HG02678 (cell line): Measurements from ENCODE around the gene PSAP.
A peak's percentile ranks its signal among the peaks of the same experiment; 100 is the strongest.

Experiments used
- ATAC-seq: cut with Tn5 transposase; IDR thresholded peaks from one replicate; pipeline ENCODE4 v1.9.1; 2021; ENCODE audit warnings: mild to moderate bottlenecking, moderate library complexity; ENCODE audit not compliant: unreplicated experiment

Gene PSAP

DNA sequence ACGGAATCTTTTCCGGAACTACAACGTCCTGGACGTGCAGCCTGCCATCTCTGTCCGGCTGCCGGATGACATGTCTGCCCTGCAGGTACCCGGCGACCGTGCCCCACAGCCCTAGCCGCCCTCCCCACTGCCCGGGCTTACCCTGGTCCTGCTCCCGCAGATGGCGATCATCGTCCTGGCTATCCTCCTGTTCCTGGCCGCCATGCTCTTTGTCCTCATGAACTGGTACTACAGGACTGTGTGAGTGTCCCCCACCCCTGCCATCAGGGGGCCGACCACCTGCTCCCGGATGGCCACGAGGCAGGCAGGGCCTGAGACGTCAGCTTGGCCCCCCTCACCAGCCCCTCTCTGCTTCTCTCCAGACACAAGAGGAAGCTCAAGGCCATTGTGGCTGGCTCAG, 39.7 kb downstream of the PSAP start:
- ATAC-seq, result no peak

DNA sequence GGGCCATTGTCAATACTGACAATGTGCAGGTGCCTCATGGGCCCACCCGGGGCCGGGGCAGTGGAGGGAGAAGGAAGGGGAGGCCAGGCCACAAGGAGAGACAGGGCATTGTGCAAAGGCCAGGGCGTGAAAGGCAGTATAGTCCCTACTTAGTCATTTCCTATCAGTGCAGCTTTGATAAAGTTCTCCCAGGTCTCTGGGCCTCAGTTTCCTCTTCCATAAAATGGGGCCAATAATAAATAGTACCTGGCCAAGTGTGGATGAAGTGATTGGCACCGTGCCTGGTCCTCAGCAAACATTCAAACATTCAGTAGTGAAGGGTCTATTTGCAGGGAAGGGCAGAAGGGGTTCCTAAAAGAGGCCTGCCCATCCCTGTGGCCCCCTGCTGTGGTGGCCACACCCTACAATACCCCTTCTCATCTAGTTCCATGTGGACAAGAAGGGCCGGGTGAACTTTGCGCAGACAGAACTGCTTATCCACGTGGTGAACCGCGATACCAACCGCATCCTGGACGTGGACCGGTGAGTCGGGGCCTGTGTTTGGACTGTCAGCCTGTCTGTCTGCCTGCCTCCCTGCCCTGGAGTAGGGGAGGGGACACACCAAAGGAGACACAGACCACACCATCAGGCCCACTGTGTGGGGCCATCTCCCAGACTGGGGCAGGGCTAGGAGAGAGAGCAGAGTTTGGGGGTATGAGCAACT, 40.9 kb downstream of the PSAP start:
- ATAC-seq, result no peak

DNA sequence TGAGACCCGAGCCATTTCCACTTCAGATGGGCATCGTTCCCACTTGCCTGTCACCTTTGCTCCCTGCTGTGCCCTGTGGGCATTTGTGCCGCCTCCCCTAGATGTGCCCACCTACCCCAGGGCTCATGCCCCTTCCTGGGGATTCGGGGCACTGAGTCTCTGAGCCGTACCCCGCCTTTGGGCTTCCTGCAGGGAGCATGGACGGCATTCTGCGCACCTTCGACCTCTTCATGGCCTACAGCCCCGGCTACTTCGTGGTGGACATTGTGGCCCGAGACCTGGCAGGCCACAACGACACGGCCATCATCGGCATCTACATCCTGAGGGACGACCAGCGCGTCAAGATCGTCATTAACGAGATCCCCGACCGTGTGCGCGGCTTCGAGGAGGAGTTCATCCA, 41.4 kb downstream of the PSAP start:
- ATAC-seq, result no peak

DNA sequence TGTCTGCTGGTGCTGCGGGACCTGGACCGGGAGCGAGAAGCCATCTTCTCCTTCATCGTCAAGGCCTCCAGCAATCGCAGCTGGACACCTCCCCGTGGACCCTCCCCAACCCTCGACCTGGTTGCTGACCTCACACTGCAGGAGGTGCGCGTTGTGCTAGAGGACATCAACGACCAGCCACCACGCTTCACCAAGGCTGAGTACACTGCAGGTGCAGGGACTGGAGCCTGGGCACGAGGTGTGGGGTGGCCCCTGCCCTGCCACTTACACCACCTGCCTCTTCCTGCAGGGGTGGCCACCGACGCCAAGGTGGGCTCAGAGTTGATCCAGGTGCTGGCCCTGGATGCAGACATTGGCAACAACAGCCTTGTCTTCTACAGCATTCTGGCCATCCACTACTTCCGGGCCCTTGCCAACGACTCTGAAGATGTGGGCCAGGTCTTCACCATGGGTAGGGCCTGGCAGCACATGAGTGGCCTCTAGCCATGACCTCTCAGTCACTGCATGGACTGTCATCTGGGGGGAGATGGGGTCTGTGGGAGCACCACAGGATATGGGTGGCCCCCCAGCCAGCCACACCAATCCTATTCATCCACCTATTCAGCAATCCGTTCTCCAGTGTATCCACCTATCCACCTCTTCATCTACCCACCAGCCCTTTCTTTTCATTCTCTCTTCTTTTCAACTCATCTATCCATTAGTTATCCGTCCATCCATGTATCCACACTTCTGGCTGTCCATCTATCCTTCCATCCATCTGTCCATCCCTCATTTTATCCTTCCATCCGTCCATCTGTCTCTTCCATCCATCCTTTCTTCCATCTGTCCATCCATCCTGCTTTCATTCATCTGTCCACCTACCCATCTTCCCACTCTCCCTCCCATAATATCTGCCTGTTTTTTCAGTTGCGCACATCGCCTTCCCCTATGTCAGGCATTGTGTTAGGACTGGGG, 43.2 kb downstream of the PSAP start:
- ATAC-seq, result no peak

DNA sequence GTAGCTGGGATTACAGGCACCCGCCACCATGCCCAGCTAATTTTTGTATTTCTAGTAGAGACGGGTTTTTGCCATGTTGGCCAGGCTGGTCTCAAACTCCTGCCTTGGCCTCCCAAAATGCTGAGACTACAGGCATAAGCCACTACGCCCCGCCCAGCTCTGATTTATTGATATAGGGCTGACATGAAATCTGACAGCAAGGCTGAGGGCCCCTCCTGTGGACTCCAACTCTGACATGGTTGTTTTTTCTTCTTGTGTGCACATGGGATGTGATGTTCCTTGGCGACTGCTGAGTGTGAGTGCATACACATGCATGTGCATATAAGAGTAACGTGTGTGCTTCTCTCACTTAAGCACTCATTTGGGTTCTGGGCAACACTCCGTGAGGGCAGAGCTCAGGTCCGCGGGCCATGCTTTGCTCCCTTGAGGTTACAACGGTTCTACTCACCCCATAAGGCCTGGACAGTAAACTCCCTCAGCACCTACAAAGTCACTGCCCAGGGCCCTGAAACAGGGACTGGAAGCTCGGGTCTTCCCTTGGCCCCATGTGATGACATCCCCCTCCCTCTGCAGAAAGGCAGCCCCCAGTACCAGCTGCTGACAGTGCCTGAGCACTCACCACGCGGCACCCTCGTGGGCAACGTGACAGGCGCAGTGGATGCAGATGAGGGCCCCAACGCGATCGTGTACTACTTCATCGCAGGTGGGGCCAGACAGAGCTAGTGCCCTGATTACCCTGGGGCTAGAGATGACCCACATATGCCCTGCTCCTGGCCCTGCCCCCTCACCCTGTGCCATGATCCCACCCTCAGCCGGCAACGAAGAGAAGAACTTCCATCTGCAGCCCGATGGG, 44.1 kb downstream of the PSAP start:
- no peak for ATAC-seq

DNA sequence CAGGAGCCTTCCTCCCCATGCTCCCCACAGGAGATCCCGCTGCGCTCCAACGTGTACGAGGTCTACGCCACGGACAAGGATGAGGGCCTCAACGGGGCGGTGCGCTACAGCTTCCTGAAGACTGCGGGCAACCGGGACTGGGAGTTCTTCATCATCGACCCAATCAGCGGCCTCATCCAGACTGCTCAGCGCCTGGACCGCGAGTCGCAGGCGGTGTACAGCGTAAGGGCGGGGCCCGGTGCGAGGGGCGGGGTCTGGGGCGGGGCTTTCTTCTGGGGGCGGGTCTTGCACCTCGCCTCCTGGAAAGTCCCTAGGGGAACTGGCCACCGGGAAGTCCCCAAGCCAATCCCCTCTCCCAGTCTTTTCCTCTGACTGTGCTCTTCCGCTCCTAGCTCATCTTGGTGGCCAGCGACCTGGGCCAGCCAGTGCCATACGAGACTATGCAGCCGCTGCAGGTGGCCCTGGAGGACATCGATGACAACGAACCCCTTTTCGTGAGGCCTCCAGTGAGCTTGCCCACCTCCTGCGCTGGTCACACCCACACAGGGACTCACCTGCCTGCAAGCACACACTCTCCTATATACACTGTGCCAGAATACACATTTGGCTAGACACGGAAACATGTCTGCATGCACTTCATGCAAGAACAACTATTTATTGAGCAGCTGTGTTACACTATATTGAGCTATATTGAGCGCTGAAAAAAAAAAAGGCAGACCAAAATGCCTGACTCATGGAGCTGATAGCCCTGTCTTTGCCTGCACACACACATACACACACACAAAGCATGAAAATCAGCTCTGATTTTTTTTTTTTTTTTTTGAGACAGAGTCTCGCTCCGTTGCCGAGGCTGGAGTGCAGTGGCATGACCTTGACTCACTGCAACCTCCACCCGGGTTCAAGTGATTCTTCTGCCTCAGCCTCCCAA, 45.0 kb downstream of the PSAP start:
- ATAC-seq, result no peak

DNA sequence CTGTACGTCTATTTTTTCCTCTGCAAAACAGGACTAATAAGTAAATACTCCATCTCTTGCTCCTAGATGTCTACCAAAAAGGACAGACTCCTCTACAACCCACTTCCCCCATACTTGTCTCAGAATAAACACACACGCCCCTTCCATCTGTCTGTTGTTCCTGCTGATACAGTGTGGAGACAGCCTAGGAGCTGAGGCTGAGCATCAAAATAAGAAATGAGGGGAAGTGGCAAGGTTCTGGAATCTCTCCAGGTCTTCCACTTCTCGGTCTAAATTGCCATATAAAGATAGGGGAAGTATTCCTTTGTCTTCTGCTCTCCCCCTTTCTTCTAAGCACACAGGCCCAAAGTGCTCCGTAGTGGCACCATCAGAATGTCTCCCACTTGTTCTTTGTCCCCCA, 47.0 kb downstream of the PSAP start:
- ATAC-seq, result no peak

DNA sequence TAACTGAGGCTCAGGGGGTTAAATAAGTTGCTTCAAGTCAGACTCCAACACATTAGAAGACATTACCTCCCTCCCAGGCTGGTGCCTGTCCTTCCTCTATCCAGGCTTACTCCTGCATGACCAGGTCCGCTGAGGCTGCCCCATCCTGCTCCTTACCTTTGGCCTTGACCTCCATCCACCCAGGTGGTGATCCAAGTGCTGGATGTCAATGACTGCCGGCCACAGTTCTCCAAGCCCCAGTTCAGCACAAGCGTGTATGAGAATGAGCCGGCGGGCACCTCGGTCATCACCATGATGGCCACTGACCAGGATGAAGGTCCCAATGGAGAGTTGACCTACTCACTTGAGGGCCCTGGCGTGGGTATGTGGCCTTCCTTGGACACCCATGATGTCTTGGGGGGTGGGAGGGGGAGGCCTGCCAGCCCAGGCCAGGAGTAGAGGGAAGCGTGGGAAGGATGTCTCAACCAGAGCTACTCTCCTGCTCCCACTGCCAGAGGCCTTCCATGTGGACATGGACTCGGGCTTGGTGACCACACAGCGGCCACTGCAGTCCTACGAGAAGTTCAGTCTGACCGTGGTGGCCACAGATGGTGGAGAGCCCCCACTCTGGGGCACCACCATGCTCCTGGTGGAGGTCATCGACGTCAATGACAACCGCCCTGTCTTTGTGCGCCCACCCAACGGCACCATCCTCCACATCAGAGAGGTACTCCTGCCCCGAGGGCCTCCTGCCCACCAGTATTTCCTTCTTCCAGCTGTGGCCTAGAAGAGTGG, 48.1 kb downstream of the PSAP start:
- no peak for ATAC-seq

DNA sequence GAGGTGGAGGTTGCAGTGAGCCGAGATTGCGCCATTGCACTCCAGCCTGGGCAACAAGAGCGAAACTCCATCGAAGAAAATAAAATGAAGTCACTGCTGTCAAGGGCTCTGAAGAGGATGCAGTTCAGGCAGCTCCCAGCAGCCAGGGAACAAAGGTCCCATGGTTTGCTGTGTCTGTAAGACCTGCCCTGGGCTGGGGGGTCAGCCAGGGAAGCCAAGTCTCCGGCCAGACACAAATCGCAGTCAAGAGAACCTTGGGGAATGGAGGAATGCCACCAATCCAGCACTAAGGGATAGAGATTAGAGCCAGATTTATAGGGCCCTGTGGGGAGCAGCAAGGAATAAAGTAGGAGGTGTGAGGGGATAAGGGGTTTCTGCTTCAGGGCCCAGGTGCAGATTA, 48.8 kb downstream of the PSAP start:
- ATAC-seq, result no peak

DNA sequence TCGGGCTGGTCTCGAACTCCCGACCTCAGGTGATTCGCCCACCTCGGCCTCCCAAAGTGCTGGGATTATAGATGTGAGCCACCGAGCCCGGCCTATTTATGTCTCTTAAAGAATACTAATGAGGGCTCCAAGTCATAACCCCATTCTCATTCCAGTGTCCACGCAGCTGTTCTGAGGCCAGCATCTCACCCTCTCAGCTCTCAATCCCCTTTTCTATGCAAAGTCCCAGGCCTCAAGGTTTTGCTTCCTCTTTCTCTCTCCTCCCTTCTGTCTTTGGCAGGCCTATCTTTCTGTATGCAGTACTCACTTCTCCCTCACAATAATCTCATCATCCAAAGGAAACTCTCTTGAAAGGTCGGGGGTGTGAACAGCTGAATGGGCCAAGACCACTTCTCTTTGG, 49.7 kb downstream of the PSAP start:
- ATAC-seq, result peak; percentile 84

DNA sequence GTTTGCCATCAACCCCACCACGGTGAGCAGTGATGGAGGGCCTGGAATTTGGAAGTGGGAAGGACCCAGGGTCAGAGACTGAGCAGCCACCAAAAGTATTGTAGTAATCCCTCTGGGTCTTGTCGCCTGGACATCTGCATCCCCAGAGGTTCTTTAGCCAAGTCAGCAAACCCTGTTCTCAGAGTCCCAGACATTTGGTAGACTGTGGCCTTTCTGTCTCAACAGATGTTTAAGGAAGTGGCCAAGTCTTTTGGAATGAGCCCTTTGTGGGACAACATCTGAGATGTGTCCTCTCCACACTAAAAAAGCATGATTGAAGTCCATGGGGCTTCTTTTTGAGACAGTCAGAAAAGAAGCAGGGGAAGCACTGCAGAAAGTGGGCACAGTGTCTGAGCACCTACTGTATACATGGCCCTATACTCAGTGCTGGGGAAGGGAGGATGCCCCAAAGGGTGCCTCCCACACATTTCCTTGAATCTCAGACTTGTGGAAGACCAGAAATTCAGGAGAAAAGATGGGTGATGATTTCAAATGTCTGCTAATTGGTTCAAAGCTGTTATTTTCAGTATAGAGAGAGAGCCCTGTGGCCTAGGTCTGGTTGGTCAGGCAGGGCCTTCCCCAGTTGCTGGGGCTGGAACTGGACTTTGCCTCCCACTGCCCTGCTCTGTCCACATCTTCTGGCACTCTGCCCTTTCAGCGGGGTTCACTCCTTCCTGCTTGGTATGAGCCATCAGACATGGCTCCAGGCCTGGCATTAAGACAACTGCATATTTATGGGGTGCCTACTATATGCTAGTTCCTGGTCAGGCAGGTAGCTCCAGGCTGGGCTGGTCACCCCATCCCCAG, 51.2 kb downstream of the PSAP start:
- ATAC-seq, result no peak

DNA sequence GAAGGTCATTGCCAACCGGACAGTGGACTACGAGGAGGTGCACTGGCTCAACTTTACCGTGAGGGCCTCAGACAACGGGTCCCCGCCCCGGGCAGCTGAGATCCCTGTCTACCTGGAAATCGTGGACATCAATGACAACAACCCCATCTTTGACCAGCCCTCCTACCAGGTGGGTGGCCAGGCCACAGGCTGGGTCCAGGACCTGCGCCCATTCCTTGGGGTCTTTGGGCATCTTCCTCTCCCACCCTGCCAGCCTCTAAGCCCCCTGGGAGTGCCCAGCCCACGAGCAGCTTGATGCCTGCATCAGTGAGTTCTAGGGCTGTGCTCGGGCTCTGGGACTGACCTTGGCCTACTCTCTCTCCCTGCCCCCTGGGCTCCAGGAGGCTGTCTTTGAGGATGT, 51.9 kb downstream of the PSAP start:
- no peak for ATAC-seq

DNA sequence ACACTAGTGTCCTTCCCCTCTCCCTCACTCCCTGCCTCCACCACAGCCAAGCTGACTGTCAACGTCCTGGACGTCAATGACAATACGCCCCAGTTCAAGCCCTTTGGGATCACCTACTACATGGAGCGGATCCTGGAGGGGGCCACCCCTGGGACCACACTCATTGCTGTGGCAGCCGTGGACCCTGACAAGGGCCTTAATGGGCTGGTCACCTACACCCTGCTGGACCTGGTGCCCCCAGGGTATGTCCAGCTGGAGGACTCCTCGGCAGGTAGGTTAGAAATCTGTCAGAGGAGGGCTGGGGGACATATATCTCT, 52.8 kb downstream of the PSAP start:
- ATAC-seq, result no peak

DNA sequence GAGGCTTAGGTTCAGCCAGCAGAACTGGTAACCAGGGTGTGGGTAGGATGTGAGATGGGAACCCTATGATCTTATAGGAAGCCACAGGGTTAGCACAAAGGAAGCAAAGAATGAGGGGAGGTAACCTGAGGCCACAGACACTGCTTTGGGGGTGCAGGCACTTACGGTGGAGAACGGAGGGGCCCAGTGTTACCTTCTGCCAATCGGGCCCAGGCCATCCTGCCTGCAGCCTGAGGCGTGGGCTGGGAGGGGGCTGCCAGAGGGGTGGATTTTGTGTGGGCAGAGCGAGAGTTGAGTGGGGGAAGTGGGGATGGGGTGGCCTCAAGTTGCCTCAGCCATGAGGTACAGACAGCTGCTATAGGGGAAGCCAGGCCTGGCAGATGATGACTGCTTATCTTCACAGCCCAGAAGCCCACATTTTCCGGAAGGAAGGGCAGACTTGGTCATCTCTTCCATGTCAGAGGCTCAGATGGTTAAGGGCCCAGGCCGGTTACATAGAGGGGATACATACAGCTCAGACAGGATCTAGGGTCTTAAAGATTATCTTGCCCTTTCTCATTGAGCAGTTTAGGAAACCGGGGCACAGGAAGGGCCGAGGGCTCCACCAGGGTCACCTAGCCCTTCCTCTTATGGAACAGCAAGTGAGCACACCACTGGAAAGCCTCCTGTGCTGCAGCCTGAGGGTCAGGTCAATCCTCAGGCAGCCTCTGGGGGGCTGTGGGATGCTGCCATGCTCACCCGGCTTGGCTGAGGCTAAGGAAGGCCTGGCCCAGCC, 53.3 kb downstream of the PSAP start:
- no peak for ATAC-seq

DNA sequence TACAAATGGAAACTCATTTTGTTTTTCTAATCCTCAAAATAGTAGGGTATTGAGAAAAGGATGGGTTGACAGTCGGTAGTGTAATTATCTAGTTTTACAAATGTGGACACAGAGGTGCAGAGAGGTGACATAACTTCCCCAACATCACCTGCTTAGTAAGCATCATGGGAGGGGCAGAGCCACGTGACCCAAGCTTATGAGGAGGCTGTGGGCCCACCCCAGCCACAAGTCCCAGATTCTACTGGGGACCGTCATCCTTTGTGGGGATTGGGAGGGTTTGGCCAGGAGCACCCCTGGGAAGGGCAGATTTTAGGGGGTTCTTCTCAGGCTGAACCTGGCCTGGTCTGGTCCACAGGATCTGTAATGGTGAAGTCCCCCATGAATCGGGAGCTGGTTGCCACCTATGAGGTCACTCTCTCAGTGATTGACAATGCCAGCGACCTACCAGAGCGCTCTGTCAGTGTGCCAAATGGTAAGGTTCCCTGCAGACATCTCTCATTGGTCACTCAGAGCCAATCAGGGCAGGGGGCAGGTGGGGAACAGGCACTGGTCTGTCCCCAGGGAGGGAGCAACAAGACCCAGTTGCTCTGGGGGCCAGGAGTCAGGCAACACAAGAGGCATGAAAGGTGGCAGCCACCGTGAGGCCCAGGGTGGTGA, 54.2 kb downstream of the PSAP start:
- no peak for ATAC-seq

DNA sequence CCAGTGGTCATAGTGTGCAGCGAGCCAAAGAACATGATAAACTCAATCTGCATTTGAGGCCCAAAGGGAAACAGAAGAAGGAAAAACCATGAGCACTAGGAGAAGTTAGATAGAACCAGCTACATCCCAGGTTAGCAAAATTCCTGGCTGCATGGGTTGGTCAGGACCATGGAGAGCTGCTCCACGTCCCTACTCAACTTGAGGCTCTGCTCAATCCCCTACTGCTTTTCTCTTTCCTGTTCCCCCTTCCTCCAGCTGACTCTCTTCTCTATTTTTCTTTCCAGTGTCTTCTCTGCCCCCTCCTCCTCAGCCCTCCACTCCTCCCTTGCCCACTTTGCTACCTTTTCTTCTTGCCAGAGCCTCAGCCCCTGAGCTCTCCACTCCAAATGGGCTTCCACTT, 55.8 kb downstream of the PSAP start:
- ATAC-seq, result no peak

DNA sequence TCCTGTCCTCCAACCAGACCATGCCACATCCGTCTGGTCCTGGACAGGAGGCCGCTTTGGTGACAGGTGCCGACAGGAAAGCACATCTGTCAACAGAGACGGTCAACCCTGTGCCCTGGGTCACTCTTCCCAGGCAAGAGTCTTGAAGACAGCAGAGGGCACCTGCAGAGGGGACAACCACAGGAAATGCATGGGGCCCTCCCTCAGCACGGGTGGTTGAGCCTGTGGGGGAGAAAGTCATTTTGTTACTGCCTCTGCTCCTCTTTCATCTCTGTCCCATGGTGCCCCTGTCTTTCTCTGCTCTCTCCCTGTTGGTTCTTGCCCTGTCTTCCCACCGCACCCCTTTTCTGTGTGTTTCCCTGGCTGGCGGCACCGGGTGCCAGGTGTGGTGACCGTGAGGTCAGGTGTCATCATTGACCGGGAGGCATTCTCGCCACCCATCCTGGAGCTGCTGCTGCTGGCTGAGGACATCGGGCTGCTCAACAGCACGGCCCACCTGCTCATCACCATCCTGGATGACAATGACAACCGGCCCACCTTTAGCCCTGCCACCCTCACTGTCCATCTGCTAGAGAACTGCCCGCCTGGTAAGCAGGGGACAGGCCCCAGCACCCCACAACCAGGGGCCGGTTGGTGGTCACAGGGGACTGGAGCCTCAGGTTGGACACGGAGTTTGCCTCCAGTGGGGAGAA, 60.2 kb downstream of the PSAP start:
- ATAC-seq, result no peak
